K562 (cell line): Measurements from ENCODE around the gene RTL1. TPM values are rescaled to one million over a fixed set of nuclear protein-coding genes. Genes with fewer than 3 reads are reported as not detected.

Source experiments
- BMI1 ChIP-seq: fragments of 150-350 bp; IDR thresholded peaks from 2 replicates; pipeline ENCODE4 v1.6.1; 2014; ENCODE audit warnings: low read length
- DDX20 ChIP-seq: fragments of 450-650 bp; IDR thresholded peaks from 2 replicates; pipeline ENCODE4 v1.6.1; 2016; ENCODE audit warnings: missing genetic modification characterization, low read depth, mild to moderate bottlenecking, missing compliant biosample characterization, moderate library complexity
- DMBX1 ChIP-seq: fragments of 250-450 bp; sonication (Bioruptor Pico); IDR thresholded peaks from 2 replicates; pipeline ENCODE4 v1.8.0; 2022; ENCODE audit warnings: inconsistent platforms, mild to moderate bottlenecking, moderate library complexity, borderline replicate concordance
- GATA2 ChIP-seq: sonication (generic); formaldehyde crosslinking; IDR thresholded peaks from 2 replicates; pipeline ENCODE4 v1.4.0; 2020; ENCODE audit warnings: mild to moderate bottlenecking, missing genetic modification reagents
- POLR2G ChIP-seq: fragments of 200-400 bp; formaldehyde crosslinking; IDR thresholded peaks from 2 replicates; pipeline ENCODE4 v1.6.1; 2017; ENCODE audit warnings: low read depth, mild to moderate bottlenecking, antibody characterized with exemption, low read length, moderate library complexity
- RBM15 ChIP-seq: fragments of 200-400 bp; formaldehyde crosslinking; IDR thresholded peaks from 2 replicates; pipeline ENCODE4 v1.6.1; 2018; ENCODE audit warnings: mild to moderate bottlenecking, low read length, moderate library complexity; ENCODE audit not compliant: insufficient read depth
- ZNF830 ChIP-seq: fragments of 250-450 bp; sonication (Bioruptor Pico); IDR thresholded peaks from 2 replicates; pipeline ENCODE4 v1.5.0; 2021; ENCODE audit warnings: mild to moderate bottlenecking
- polyA plus RNA-seq, 8 experiments: library from polyadenylated mRNA; depleted of rRNA in 4 of 8; stranded (reverse) in 5 of 8; unstranded in 3 of 8; fragments of >200 nt; fragmentation: Nextera tagmentation in 2 of 8; fragmentation: Illumina TruSeq in 1 of 8; extraction: Ambion mirVana in 2 of 8; extraction: Trizol in 1 of 8; gene quantifications; 2 replicates each; pipeline versions ENCODE4 v1.2.1 to v1.2.3, GENCODE V29; 2011 to 2014; ENCODE audit warnings: inconsistent platforms in 1 of 8, missing spikeins in 1 of 8
- total RNA-seq, 7 experiments: library from RNA; depleted of rRNA in 6 of 7; stranded (reverse); fragments of >200 nt in 6 of 7; fragmentation: Illumina TruSeq in 2 of 7; extraction: Trizol in 2 of 7; gene quantifications; 2 replicates each; pipeline versions ENCODE4 v1.2.1 to v1.2.3, GENCODE V29; 2011 to 2021; ENCODE audit warnings: low replicate concordance in 1 of 7
- TF ChIP-seq, protein P1 (sequence below): fragments of 250-450 bp; sonication (Bioruptor Pico); IDR thresholded peaks from 2 replicates; pipeline ENCODE4 v1.4.0; 2020; ENCODE audit warnings: borderline replicate concordance
- TF ChIP-seq, protein P2 (sequence below): fragments of 450-650 bp; formaldehyde crosslinking; IDR thresholded peaks from 2 replicates; pipeline ENCODE4 v1.4.0; 2022; ENCODE audit warnings: missing genetic modification characterization
- TF ChIP-seq, protein P3 (sequence below): fragments of 450-650 bp; formaldehyde crosslinking; IDR thresholded peaks from 2 replicates; pipeline ENCODE4 v1.4.0; 2020; ENCODE audit warnings: mild to moderate bottlenecking, mixed read lengths

Gene RTL1
- total and polyA plus RNA-seq, 9 of the 15 experiments (the other 6 are each of a cell fraction or from before 2014, with no cell fraction given) = not detected

DNA sequence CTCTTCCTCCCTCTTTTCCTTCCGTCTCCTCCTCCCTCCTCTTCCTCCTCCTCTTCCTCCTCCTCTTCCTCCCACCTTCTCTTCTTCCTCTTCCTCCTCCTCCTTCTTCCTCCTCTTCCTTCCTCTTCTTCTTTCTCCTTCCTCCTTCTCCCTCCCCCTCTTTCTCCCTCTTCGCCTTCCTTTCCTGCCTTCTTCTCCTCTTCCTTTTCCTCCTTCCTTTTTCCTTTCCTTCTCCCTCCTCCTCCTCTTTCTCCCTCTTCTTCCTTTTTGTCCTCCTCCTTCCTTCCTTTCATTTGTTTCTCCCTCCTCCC, 41.6 kb downstream of the RTL1 start (continued):
- TF ChIP-seq, protein P1, sequence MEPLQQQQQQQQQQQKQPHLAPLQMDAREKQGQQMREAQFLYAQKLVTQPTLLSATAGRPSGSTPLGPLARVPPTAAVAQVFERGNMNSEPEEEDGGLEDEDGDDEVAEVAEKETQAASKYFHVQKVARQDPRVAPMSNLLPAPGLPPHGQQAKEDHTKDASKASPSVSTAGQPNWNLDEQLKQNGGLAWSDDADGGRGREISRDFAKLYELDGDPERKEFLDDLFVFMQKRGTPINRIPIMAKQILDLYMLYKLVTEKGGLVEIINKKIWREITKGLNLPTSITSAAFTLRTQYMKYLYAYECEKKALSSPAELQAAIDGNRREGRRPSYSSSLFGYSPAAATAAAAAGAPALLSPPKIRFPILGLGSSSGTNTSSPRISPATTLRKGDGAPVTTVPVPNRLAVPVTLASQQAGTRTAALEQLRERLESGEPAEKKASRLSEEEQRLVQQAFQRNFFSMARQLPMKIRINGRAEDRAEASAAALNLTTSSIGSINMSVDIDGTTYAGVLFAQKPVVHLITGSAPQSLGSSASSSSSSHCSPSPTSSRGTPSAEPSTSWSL (CRISPR knock-in tag) = no peak
- no peak for TF ChIP-seq POLR2G
- no peak for TF ChIP-seq DDX20 (tag)
- TF ChIP-seq BMI1 = no peak
- TF ChIP-seq GATA2 (CRISPR knock-in tag) = no peak
- no peak for TF ChIP-seq DMBX1 (CRISPR knock-in tag)
- TF ChIP-seq, protein P2, sequence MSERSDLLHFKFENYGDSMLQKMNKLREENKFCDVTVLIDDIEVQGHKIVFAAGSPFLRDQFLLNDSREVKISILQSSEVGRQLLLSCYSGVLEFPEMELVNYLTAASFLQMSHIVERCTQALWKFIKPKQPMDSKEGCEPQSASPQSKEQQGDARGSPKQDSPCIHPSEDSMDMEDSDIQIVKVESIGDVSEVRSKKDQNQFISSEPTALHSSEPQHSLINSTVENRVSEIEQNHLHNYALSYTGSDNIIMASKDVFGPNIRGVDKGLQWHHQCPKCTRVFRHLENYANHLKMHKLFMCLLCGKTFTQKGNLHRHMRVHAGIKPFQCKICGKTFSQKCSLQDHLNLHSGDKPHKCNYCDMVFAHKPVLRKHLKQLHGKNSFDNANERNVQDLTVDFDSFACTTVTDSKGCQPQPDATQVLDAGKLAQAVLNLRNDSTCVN (CRISPR knock-in tag) = 0 out of 2 replicates have a peak, but pooled peaks have one; percentile 72
- no peak for TF ChIP-seq RBM15
- TF ChIP-seq, protein P3, sequence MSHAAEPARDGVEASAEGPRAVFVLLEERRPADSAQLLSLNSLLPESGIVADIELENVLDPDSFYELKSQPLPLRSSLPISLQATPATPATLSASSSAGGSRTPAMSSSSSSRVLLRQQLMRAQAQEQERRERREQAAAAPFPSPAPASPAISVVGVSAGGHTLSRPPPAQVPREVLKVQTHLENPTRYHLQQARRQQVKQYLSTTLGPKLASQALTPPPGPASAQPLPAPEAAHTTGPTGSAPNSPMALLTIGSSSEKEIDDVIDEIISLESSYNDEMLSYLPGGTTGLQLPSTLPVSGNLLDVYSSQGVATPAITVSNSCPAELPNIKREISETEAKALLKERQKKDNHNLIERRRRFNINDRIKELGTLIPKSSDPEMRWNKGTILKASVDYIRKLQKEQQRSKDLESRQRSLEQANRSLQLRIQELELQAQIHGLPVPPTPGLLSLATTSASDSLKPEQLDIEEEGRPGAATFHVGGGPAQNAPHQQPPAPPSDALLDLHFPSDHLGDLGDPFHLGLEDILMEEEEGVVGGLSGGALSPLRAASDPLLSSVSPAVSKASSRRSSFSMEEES (CRISPR knock-in tag) = no peak
- TF ChIP-seq ZNF830 (CRISPR knock-in tag) = no peak
